IMR-90 (cell line): ENCODE data around the gene CAMTA1. TPM values are rescaled to one million over a fixed set of nuclear protein-coding genes. Genes with fewer than 3 reads are reported as not detected.

Source experiments
- ATAC-seq: fragments of 200-7000 bp; cut with Tn5 transposase; 2 replicates; pipeline ENCODE4 v1.9.1; 2020; ENCODE audit warnings: low read depth, mild to moderate bottlenecking, moderate library complexity
- BruUV-seq: library from RNA; stranded (reverse); fragments of 400-500 nt; replicated peaks from 2 replicates; lab custom pipeline; 2021; lab: Mats Ljungman, UMichigan
- CTCF ChIA-PET: fragments of 300-600 bp; formaldehyde crosslinking; extraction: SDS; loops from one replicate; lab custom pipeline; 2021; ENCODE audit warnings: antibody characterized with exemption; lab: Yijun Ruan, JAX
- POLR2A ChIA-PET: fragments of 300-600 bp; sonication (Branson Sonifier 250); formaldehyde crosslinking; loops from one replicate; lab custom pipeline; 2022; ENCODE audit warnings: antibody characterized with exemption; ENCODE audit not compliant: unreplicated experiment; lab: Charles Lee
- DNase-seq: peaks from one replicate; pipeline ENCODE4 v3.0.0; 2013
- H2AFZ ChIP-seq: replicated peaks from 2 replicates; pipeline ENCODE3; 2013; ENCODE audit warnings: low read length, mild to moderate bottlenecking; ENCODE audit not compliant: poor library complexity
- H2AK5ac ChIP-seq: 2 replicates; pipeline ENCODE4 v1.6.1; 2013; ENCODE audit warnings: low read depth, low read length, inconsistent platforms
- H2AK9ac ChIP-seq: replicated peaks from 2 replicates; pipeline ENCODE3; 2013; ENCODE audit warnings: mild to moderate bottlenecking, low read depth, low read length, moderate library complexity; ENCODE audit not compliant: poor library complexity
- H2BK120ac ChIP-seq: 2 replicates; pipeline ENCODE4 v1.6.1; 2013; ENCODE audit warnings: low read depth, low read length, inconsistent platforms
- H2BK15ac ChIP-seq: 3 replicates; pipeline ENCODE4 v1.6.1; 2013; ENCODE audit warnings: low read depth, low read length, inconsistent platforms
- H2BK20ac ChIP-seq: 2 replicates; pipeline ENCODE4 v1.6.1; 2013; ENCODE audit warnings: low read depth, mild to moderate bottlenecking, inconsistent platforms, low read length, moderate library complexity
- H2BK5ac ChIP-seq: 2 replicates; pipeline ENCODE4 v1.6.1; 2013; ENCODE audit warnings: mild to moderate bottlenecking, low read depth, low read length, inconsistent platforms; ENCODE audit not compliant: poor library complexity, severe bottlenecking
- H3K14ac ChIP-seq: replicated peaks from 2 replicates; pipeline ENCODE4 v1.6.1; 2013; ENCODE audit warnings: low read depth, low read length, inconsistent platforms
- H3K18ac ChIP-seq: 2 replicates; pipeline ENCODE4 v1.6.1; 2013; ENCODE audit warnings: low read depth, low read length, control low read depth
- H3K23ac ChIP-seq: 2 replicates; pipeline ENCODE4 v1.6.1; 2013; ENCODE audit warnings: low read depth, low read length, inconsistent platforms
- H3K27ac ChIP-seq: 2 replicates; pipeline ENCODE4 v1.5.1; 2013; ENCODE audit warnings: mild to moderate bottlenecking, control low read depth, low read length; ENCODE audit not compliant: insufficient read depth
- H3K27me3 ChIP-seq: 2 replicates; pipeline ENCODE4 v1.6.1; 2013; ENCODE audit warnings: low read length; ENCODE audit not compliant: control insufficient read depth, insufficient read depth
- H3K36me3 ChIP-seq: 2 replicates; pipeline ENCODE4 v1.6.1; 2013; ENCODE audit warnings: low read length, mixed read lengths; ENCODE audit not compliant: control insufficient read depth, insufficient read depth
- H3K4ac ChIP-seq: 2 replicates; pipeline ENCODE4 v1.6.1; 2013; ENCODE audit warnings: low read depth, low read length, inconsistent platforms
- H3K4me1 ChIP-seq: 2 replicates; pipeline ENCODE4 v1.6.1; 2013; ENCODE audit warnings: low read length, mixed read lengths; ENCODE audit not compliant: control insufficient read depth, insufficient read depth
- H3K4me2 ChIP-seq: 2 replicates; pipeline ENCODE4 v1.6.1; 2013; ENCODE audit warnings: low read depth, mild to moderate bottlenecking, control low read depth, low read length, moderate library complexity
- H3K4me3 ChIP-seq: 2 replicates; pipeline ENCODE4 v1.5.1; 2013; ENCODE audit warnings: low read depth, mild to moderate bottlenecking, control low read depth, low read length, moderate library complexity; ENCODE audit not compliant: insufficient read depth
- H3K56ac ChIP-seq: 2 replicates; pipeline ENCODE4 v1.6.1; 2013; ENCODE audit warnings: low read length, inconsistent platforms; ENCODE audit not compliant: insufficient read depth; ENCODE audit errors: extremely low read depth
- H3K79me1 ChIP-seq, 2 experiments: 2 replicates each; pipeline ENCODE4 v1.6.1; 2013; ENCODE audit warnings: low read length in 2 of 2, inconsistent platforms in 1 of 2, low read depth in 1 of 2
- H3K9ac ChIP-seq: 2 replicates; pipeline ENCODE4 v1.6.1; 2013; ENCODE audit warnings: low read depth, low read length, control low read depth
- H3K9me1 ChIP-seq: 2 replicates; pipeline ENCODE4 v1.6.1; 2013; ENCODE audit warnings: low read length, inconsistent platforms; ENCODE audit not compliant: insufficient read depth
- H3K9me3 ChIP-seq: 2 replicates; pipeline ENCODE4 v1.6.1; 2013; ENCODE audit warnings: low read length; ENCODE audit not compliant: control insufficient read depth, insufficient read depth
- H4K20me1 ChIP-seq: 2 replicates; pipeline ENCODE4 v1.6.1; 2013; ENCODE audit warnings: low read length, inconsistent platforms; ENCODE audit not compliant: insufficient read depth
- H4K5ac ChIP-seq: 2 replicates; pipeline ENCODE4 v1.6.1; 2013; ENCODE audit warnings: mild to moderate bottlenecking, low read depth, low read length, control low read depth
- H4K8ac ChIP-seq, 2 experiments: 2 replicates each; pipeline ENCODE4 v1.6.1; 2013; ENCODE audit warnings: low read depth in 2 of 2, low read length in 2 of 2, control low read depth in 1 of 2, inconsistent platforms in 1 of 2
- H4K91ac ChIP-seq: 2 replicates; pipeline ENCODE4 v1.6.1; 2013; ENCODE audit warnings: low read depth, low read length, inconsistent platforms; ENCODE audit not compliant: insufficient read depth
- CEBPB ChIP-seq: IDR thresholded peaks from 2 replicates; pipeline ENCODE4 v1.6.1; 2012; ENCODE audit warnings: low read depth, low read length, improper control_type of control experiment
- CHD1 ChIP-seq: IDR thresholded peaks from 2 replicates; pipeline ENCODE4 v1.6.1; 2012; ENCODE audit warnings: low read depth, low read length, improper control_type of control experiment
- CTCF ChIP-seq: conservative IDR thresholded peaks from 2 replicates; pipeline ENCODE4 v1.5.1; 2012; ENCODE audit warnings: mild to moderate bottlenecking, low read depth, low read length, improper control_type of control experiment
- ELK1 ChIP-seq: fragments of 150-350 bp; IDR thresholded peaks from 2 replicates; pipeline ENCODE4 v1.6.1; 2016; ENCODE audit warnings: low read depth, mild to moderate bottlenecking, low read length, moderate library complexity, borderline replicate concordance
- FOS ChIP-seq: fragments of 150-350 bp; IDR thresholded peaks from 2 replicates; pipeline ENCODE4 v1.6.1; 2016; ENCODE audit warnings: low read depth, low read length
- MAFK ChIP-seq: IDR thresholded peaks from 2 replicates; pipeline ENCODE4 v1.6.1; 2012; ENCODE audit warnings: low read depth, low read length, improper control_type of control experiment
- MXI1 ChIP-seq: IDR thresholded peaks from 2 replicates; pipeline ENCODE4 v1.6.1; 2012; ENCODE audit warnings: low read depth, mild to moderate bottlenecking, low read length, moderate library complexity, borderline replicate concordance
- NFE2L2 ChIP-seq: fragments of 150-350 bp; IDR thresholded peaks from 2 replicates; pipeline ENCODE4 v1.6.1; 2016; ENCODE audit warnings: low read depth, mild to moderate bottlenecking, low read length
- POLR2A ChIP-seq: IDR thresholded peaks from 2 replicates; pipeline ENCODE4 v1.6.1; 2012; ENCODE audit warnings: mild to moderate bottlenecking, low read depth, low read length
- RAD21 ChIP-seq: IDR thresholded peaks from 2 replicates; pipeline ENCODE4 v1.6.1; 2012; ENCODE audit warnings: low read length, improper control_type of control experiment
- RCOR1 ChIP-seq: IDR thresholded peaks from 2 replicates; pipeline ENCODE4 v1.6.1; 2012; ENCODE audit warnings: mild to moderate bottlenecking, low read length, improper control_type of control experiment; ENCODE audit not compliant: insufficient replicate concordance
- RFX5 ChIP-seq: IDR thresholded peaks from 2 replicates; pipeline ENCODE4 v1.8.0; 2012; ENCODE audit warnings: low read depth, mild to moderate bottlenecking, low read length, moderate library complexity
- SMC3 ChIP-seq: fragments of 150-350 bp; IDR thresholded peaks from 2 replicates; pipeline ENCODE4 v1.6.1; 2016; ENCODE audit warnings: low read depth, mild to moderate bottlenecking, antibody characterized with exemption, low read length, moderate library complexity
- USF2 ChIP-seq: fragments of 150-350 bp; IDR thresholded peaks from 2 replicates; pipeline ENCODE4 v1.6.1; 2017; ENCODE audit warnings: mild to moderate bottlenecking, antibody characterized with exemption, low read length, low read depth
- WGBS, 2 experiments: methylation state at CpG; one replicate each; pipeline versions ENCODE4 v1.1.5 to v1.1.7; 2013; ENCODE audit warnings: missing lambda C conversion rate in 2 of 2; ENCODE audit not compliant: insufficient read length in 1 of 2; ENCODE audit errors: extremely low coverage in 2 of 2; 5-methylcytosine and 5-hydroxymethylcytosine counted together
- dilution Hi-C: fragments of 300-500 bp; cut with HindIII; formaldehyde crosslinking; loops from one replicate; pipeline ENCODE4 v1.14.3; 2018; ENCODE audit warnings: low sequenced_read_pairs; ENCODE audit not compliant: unreplicated experiment
- in situ Hi-C: fragments of 300-500 bp; cut with MboI; formaldehyde crosslinking; loops from 3 replicates; pipeline ENCODE4 v1.14.3; 2019; ENCODE audit warnings: low sequenced_read_pairs, inconsistent platforms, mixed read lengths
- intact Hi-C: fragments of 100-400 bp; cut with micrococcal nuclease; formaldehyde crosslinking; loops from 2 replicates; pipeline ENCODE4 v1.10.0; 2022
- polyA plus RNA-seq, 3 experiments: library from polyadenylated mRNA; depleted of rRNA; stranded (reverse); fragments of >200 nt; gene quantifications; 2 replicates each; pipeline ENCODE4 v1.2.3, GENCODE V29; 2012; ENCODE audit warnings: low replicate concordance in 1 of 3
- total RNA-seq: library from RNA; depleted of rRNA; stranded (reverse); fragments of >200 nt; gene quantifications from 2 replicates; pipeline ENCODE4 v1.2.3, GENCODE V29; 2012

The CAMTA1 gene
- total and polyA plus RNA-seq, 2 of the 4 experiments (the other 2 are of a cell fraction): 35.5 to 74.3 TPM

- Histone ChIP-seq H4K20me1 (no peaks in the 10 kb centered on the region), H3K4me3 (no peak overlapping the region), H2BK15ac (no peak overlapping the region), H4K8ac (no peak overlapping the region), H2AFZ (peak overlapping the region; percentile 61), H3K36me3 (no peaks in the 10 kb centered on the region), H4K5ac (no peak overlapping the region), H3K23ac (no peak overlapping the region), H3K18ac (no peak overlapping the region), H3K27me3 (no peaks in the 10 kb centered on the region), H3K4ac (no peak overlapping the region), H2BK120ac (no peak overlapping the region), H3K9me3 (no peaks in the 10 kb centered on the region), H3K4me1 (no peaks in the 10 kb centered on the region), H3K9me1 (no peaks in the 10 kb centered on the region), H3K27ac (no peak overlapping the region), H4K91ac (no peak overlapping the region), H2BK20ac (no peak overlapping the region; the same call in 1 of the 2 replicates), H2AK9ac (no peak overlapping the region), H3K9ac (no peak overlapping the region), H2BK5ac (no peak overlapping the region), H3K56ac (no peak overlapping the region), H3K79me1 (no peaks in the 10 kb centered on the region), H3K14ac (no peak overlapping the region), H2AK5ac (no peak overlapping the region), H3K4me2 (no peak overlapping the region)
- intact Hi-C loops (loop anchor here (2.0 kb wide), 2 partner anchors 165 to 413 kb away; no protein-coding TSS in a partner anchor), dilution Hi-C loops (no loop called here), in situ Hi-C loops (loop anchor here (25.0 kb wide), 1 partner anchor 496 kb away; the partner anchor contains the start of gene DNAJC11)
- ATAC-seq (peak; percentile 89), DNase-seq (peak; percentile 73)
- no TSS peak for BruUV-seq
- ChIA-PET POLR2A (no interaction called here), CTCF (interaction anchor here (0.9 to 1.9 kb wide), 3 partner anchors 12 to 166 kb away, joined by 3 to 10 read pairs (median 3); no protein-coding TSS in a partner anchor)
- WGBS, 2 experiments: 33% methylated on average over 1 of the region's 6 CpGs; no CpG with 5 or more reads in 1 of the 2 experiments
- TF ChIP-seq MXI1: no peak
- TF ChIP-seq POLR2A: 0 out of 2 replicates have a peak, but pooled peaks have one; percentile 25
- TF ChIP-seq ELK1: no peak
- TF ChIP-seq FOS: no peak
- no peak for TF ChIP-seq CEBPB
- TF ChIP-seq NFE2L2: peak; percentile 69
- TF ChIP-seq CTCF: peak; percentile 65
- peak; percentile 85 for TF ChIP-seq MAFK
- no peak for TF ChIP-seq RCOR1
- TF ChIP-seq RAD21: peak; percentile 86
- TF ChIP-seq SMC3: peak; percentile 79
- no peak for TF ChIP-seq CHD1
- no peak for TF ChIP-seq RFX5
- no peak for TF ChIP-seq USF2
Observed at GRCh38 chr1:7207875-7208646, 422.8 kb downstream of the CAMTA1 start.
